K562 (cell line): Measurements from ENCODE around the gene FAM111B. TPM values are rescaled to one million over a fixed set of nuclear protein-coding genes. Genes with fewer than 3 reads are reported as not detected.

Experiments
- ARID1B ChIP-seq: fragments of 450-650 bp; IDR thresholded peaks from 2 replicates; pipeline ENCODE4 v1.6.1; 2016; ENCODE audit warnings: antibody characterized with exemption, mild to moderate bottlenecking, inconsistent platforms
- BDP1 ChIP-seq: IDR thresholded peaks from 3 replicates; pipeline ENCODE4 v1.6.1; 2011; ENCODE audit not compliant: insufficient read length, insufficient read depth
- ERF ChIP-seq: fragments of 450-650 bp; formaldehyde crosslinking; IDR thresholded peaks from 2 replicates; pipeline ENCODE4 v1.4.0; 2020; ENCODE audit warnings: mild to moderate bottlenecking, mixed read lengths
- HMG20B ChIP-seq: fragments of 250-450 bp; sonication (Bioruptor Pico); IDR thresholded peaks from 2 replicates; pipeline ENCODE4 v1.5.0; 2021; ENCODE audit warnings: mild to moderate bottlenecking
- HNRNPL ChIP-seq: fragments of 200-400 bp; formaldehyde crosslinking; IDR thresholded peaks from 2 replicates; pipeline ENCODE4 v1.6.1; 2017; ENCODE audit warnings: low read depth, mild to moderate bottlenecking, low read length
- HNRNPLL ChIP-seq: fragments of 200-400 bp; formaldehyde crosslinking; IDR thresholded peaks from 2 replicates; pipeline ENCODE4 v1.6.1; 2017; ENCODE audit warnings: low read length, low read depth, mild to moderate bottlenecking; ENCODE audit not compliant: poor library complexity, severe bottlenecking
- KAT7 ChIP-seq: sonication (generic); formaldehyde crosslinking; IDR thresholded peaks from 2 replicates; pipeline ENCODE4 v1.8.0; 2022; ENCODE audit warnings: missing genetic modification reagents, mild to moderate bottlenecking, borderline replicate concordance
- MTA3 ChIP-seq: fragments of 450-650 bp; formaldehyde crosslinking; IDR thresholded peaks from 2 replicates; pipeline ENCODE4 v1.6.1; 2017; ENCODE audit warnings: mild to moderate bottlenecking, borderline replicate concordance
- NFE2L1 ChIP-seq: fragments of 450-650 bp; IDR thresholded peaks from 2 replicates; pipeline ENCODE4 v1.6.1; 2016; ENCODE audit warnings: missing genetic modification characterization, low read depth, mild to moderate bottlenecking, missing compliant biosample characterization, moderate library complexity, borderline replicate concordance
- NFYB ChIP-seq: IDR thresholded peaks from 2 replicates; pipeline ENCODE4 v1.6.1; 2011; ENCODE audit warnings: mild to moderate bottlenecking, moderate library complexity; ENCODE audit not compliant: insufficient read length; ENCODE audit errors: extremely low read depth
- NR2C1 ChIP-seq, 2 experiments: fragments of 450-650 bp; IDR thresholded peaks; 2 replicates each; pipeline ENCODE4 v1.6.1; 2017; ENCODE audit warnings: mild to moderate bottlenecking in 2 of 2, antibody characterized with exemption in 1 of 2, inconsistent platforms in 1 of 2, missing compliant biosample characterization in 1 of 2, missing genetic modification characterization in 1 of 2
- RBM15 ChIP-seq: fragments of 200-400 bp; formaldehyde crosslinking; IDR thresholded peaks from 2 replicates; pipeline ENCODE4 v1.6.1; 2018; ENCODE audit warnings: mild to moderate bottlenecking, low read length, moderate library complexity; ENCODE audit not compliant: insufficient read depth
- SMARCA4 ChIP-seq: fragments of 450-650 bp; IDR thresholded peaks from 2 replicates; pipeline ENCODE4 v1.6.1; 2016
- SREBF1 ChIP-seq: fragments of 150-350 bp; IDR thresholded peaks from 2 replicates; pipeline ENCODE4 v1.6.1; 2014; ENCODE audit warnings: antibody characterized with exemption, low read depth, low read length, borderline replicate concordance
- SRSF9 ChIP-seq: fragments of 200-400 bp; formaldehyde crosslinking; IDR thresholded peaks from 2 replicates; pipeline ENCODE4 v1.6.1; 2017; ENCODE audit warnings: low read depth, low read length, borderline replicate concordance
- TCF3 ChIP-seq: sonication (generic); formaldehyde crosslinking; IDR thresholded peaks from 2 replicates; pipeline ENCODE4 v1.4.0; 2020; ENCODE audit warnings: mild to moderate bottlenecking, missing genetic modification reagents
- TRIM24 ChIP-seq, 2 experiments: fragments of 450-650 bp; IDR thresholded peaks; 2 replicates each; pipeline ENCODE4 v1.6.1; 2016
- ZBTB11 ChIP-seq, 3 experiments: fragments of 200-800 bp in 1 of 3; fragments of 250-450 bp in 1 of 3; fragments of 450-650 bp in 1 of 3; sonication (Bioruptor Pico) in 1 of 3; sonication (Bioruptor generic) in 1 of 3; formaldehyde crosslinking in 1 of 3; IDR thresholded peaks; 2 replicates each; pipeline versions ENCODE4 v1.6.1 to v1.8.0; 2016 to 2022; ENCODE audit warnings: mild to moderate bottlenecking in 2 of 3, missing genetic modification characterization in 2 of 3, missing compliant biosample characterization in 1 of 3, moderate library complexity in 1 of 3
- ZBTB7A ChIP-seq: IDR thresholded peaks from 2 replicates; pipeline ENCODE4 v1.6.1; 2011; ENCODE audit warnings: low read depth, mild to moderate bottlenecking, low read length, moderate library complexity, borderline replicate concordance; ENCODE audit not compliant: control insufficient read depth
- ZNF165 ChIP-seq: fragments of 250-450 bp; sonication (Bioruptor Pico); IDR thresholded peaks from 2 replicates; pipeline ENCODE4 v1.4.0; 2020; ENCODE audit warnings: borderline replicate concordance
- ZNF512 ChIP-seq: IDR thresholded peaks from 2 replicates; pipeline ENCODE4 v1.6.1; 2016; ENCODE audit warnings: missing genetic modification characterization, missing compliant biosample characterization
- ZNF764 ChIP-seq: fragments of 250-450 bp; sonication (Bioruptor Pico); IDR thresholded peaks from 2 replicates; pipeline ENCODE4 v1.4.0; 2020; ENCODE audit warnings: low read depth, mild to moderate bottlenecking, moderate library complexity
- ZSCAN29 ChIP-seq: fragments of 450-650 bp; IDR thresholded peaks from 2 replicates; pipeline ENCODE4 v1.6.1; 2017
- polyA plus RNA-seq, 8 experiments: library from polyadenylated mRNA; depleted of rRNA in 4 of 8; stranded (reverse) in 5 of 8; unstranded in 3 of 8; fragments of >200 nt; fragmentation: Nextera tagmentation in 2 of 8; fragmentation: Illumina TruSeq in 1 of 8; extraction: Ambion mirVana in 2 of 8; extraction: Trizol in 1 of 8; gene quantifications; 2 replicates each; pipeline versions ENCODE4 v1.2.1 to v1.2.3, GENCODE V29; 2011 to 2014; ENCODE audit warnings: inconsistent platforms in 1 of 8, missing spikeins in 1 of 8
- total RNA-seq, 7 experiments: library from RNA; depleted of rRNA in 6 of 7; stranded (reverse); fragments of >200 nt in 6 of 7; fragmentation: Illumina TruSeq in 2 of 7; extraction: Trizol in 2 of 7; gene quantifications; 2 replicates each; pipeline versions ENCODE4 v1.2.1 to v1.2.3, GENCODE V29; 2011 to 2021; ENCODE audit warnings: low replicate concordance in 1 of 7
- TF ChIP-seq, protein P1 (sequence below): fragments of 450-650 bp; formaldehyde crosslinking; IDR thresholded peaks from 2 replicates; pipeline ENCODE4 v1.4.0; 2020; ENCODE audit warnings: mild to moderate bottlenecking, moderate library complexity

FAM111B gene
- total and polyA plus RNA-seq, 9 of the 15 experiments (the other 6 are each of a cell fraction or from before 2014, with no cell fraction given) = 0.01 to 0.33 (median 0.06) TPM; not detected in 5

DNA sequence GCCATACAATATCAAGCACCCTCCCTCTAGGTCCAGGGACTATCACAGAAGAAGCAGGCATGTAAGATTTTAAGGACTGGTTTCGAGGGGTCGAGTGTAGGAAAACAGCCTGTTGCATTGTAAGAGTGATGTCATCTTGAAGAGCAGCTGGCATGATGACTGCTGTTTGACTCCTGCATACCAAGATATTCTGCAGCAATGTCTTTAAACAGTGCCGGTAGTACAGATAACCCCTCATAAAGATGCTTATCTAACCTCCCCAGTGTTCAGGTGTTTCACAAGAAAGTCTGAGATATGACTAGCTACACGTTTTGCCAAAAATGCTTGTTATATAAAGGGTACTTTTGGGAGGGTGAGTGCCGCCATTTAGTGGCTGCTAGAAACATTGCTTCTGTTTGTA, 47.6 kb downstream of the FAM111B start (continued):
- TF ChIP-seq SMARCA4 = no peak
- no peak for TF ChIP-seq ZBTB11 (CRISPR knock-in tag; IDR thresholded peaks at IDR 0.05)
- no peak for TF ChIP-seq HNRNPL
- peak; percentile 61 for TF ChIP-seq ARID1B
- TF ChIP-seq NFYB = no peak
- no peak for TF ChIP-seq RBM15
- TF ChIP-seq TRIM24 (IDR thresholded peaks at IDR 0.05) = peak in 1 of 2 experiments; percentile 28; a peak in 1 of 4 replicates
- TF ChIP-seq ZNF165 = no peak
- TF ChIP-seq, protein P1, sequence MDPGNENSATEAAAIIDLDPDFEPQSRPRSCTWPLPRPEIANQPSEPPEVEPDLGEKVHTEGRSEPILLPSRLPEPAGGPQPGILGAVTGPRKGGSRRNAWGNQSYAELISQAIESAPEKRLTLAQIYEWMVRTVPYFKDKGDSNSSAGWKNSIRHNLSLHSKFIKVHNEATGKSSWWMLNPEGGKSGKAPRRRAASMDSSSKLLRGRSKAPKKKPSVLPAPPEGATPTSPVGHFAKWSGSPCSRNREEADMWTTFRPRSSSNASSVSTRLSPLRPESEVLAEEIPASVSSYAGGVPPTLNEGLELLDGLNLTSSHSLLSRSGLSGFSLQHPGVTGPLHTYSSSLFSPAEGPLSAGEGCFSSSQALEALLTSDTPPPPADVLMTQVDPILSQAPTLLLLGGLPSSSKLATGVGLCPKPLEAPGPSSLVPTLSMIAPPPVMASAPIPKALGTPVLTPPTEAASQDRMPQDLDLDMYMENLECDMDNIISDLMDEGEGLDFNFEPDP (CRISPR knock-in tag) = no peak
- TF ChIP-seq ZBTB7A = no peak
- no peak for TF ChIP-seq MTA3
- no peak for TF ChIP-seq BDP1
- TF ChIP-seq ZSCAN29 = no peak
- TF ChIP-seq SREBF1 = no peak
- no peak for TF ChIP-seq HNRNPLL
- TF ChIP-seq HMG20B (CRISPR knock-in tag) = no peak
- no peak for TF ChIP-seq KAT7 (CRISPR knock-in tag)
- TF ChIP-seq TCF3 (CRISPR knock-in tag) = peak; percentile 49
- no peak for TF ChIP-seq SRSF9
- no peak for TF ChIP-seq NR2C1 (IDR thresholded peaks at IDR 0.05)
- TF ChIP-seq NR2C1 (tag; IDR thresholded peaks at IDR 0.05) = no peak
- no peak for TF ChIP-seq ZNF512 (tag)
- no peak for TF ChIP-seq ZNF764 (CRISPR knock-in tag)
- TF ChIP-seq NFE2L1 (tag) = no peak
- no peak for TF ChIP-seq ERF (CRISPR knock-in tag)
